ENCODE data around the gene PM20D2.

The PM20D2 gene

GRCh38 chr6:89144354-89144906, 1.4 kb upstream of the PM20D2 start:
- no peak for DNase-seq (ENCODE audit: low read depth)
- no peak for TF ChIP-seq CTCF (IDR thresholded peaks at IDR 0.05; ENCODE audit: control insufficient read depth, insufficient read depth, low read depth, low read length, missing control alignments)

GRCh38 chr6:89145091-89145955, 532 bp upstream of the PM20D2 start:
- H3K4me3 ChIP-seq (ENCODE audit: control insufficient read depth, low read depth, low read length), result peak overlapping the region; percentile 43
- DNase-seq (ENCODE audit: low read depth), result no peak
- TF ChIP-seq CTCF (IDR thresholded peaks at IDR 0.05; ENCODE audit: control insufficient read depth, insufficient read depth, low read depth, low read length, missing control alignments), result no peak

More at GRCh38 chr6:89144354-89144906, 1.4 kb upstream of the PM20D2 start:
- H3K4me3 ChIP-seq (ENCODE audit: control insufficient read depth, low read depth, low read length), result no peak overlapping the region

GRCh38 chr6:89146718-89147700, 1.2 kb downstream of the PM20D2 start:
- DNase-seq (ENCODE audit: low read depth), result no peak
- TF ChIP-seq CTCF (IDR thresholded peaks at IDR 0.05; ENCODE audit: control insufficient read depth, insufficient read depth, low read depth, low read length, missing control alignments), result no peak
- peak overlapping the region; percentile 43 for H3K4me3 ChIP-seq (ENCODE audit: control insufficient read depth, low read depth, low read length)

GRCh38 chr6:89148016-89148750, 2.3 kb downstream of the PM20D2 start:
- DNase-seq (ENCODE audit: low read depth), result no peak
- no peak overlapping the region for H3K4me3 ChIP-seq (ENCODE audit: control insufficient read depth, low read depth, low read length)
- no peak for TF ChIP-seq CTCF (IDR thresholded peaks at IDR 0.05; ENCODE audit: control insufficient read depth, insufficient read depth, low read depth, low read length, missing control alignments)

GRCh38 chr6:89154131-89154530, 8.3 kb downstream of the PM20D2 start:
- TF ChIP-seq CTCF (IDR thresholded peaks at IDR 0.05; ENCODE audit: control insufficient read depth, insufficient read depth, low read depth, low read length, missing control alignments), result no peak
- no peak for DNase-seq (ENCODE audit: low read depth)
- no peak overlapping the region for H3K4me3 ChIP-seq (ENCODE audit: control insufficient read depth, low read depth, low read length)
